IMR-90 (cell line): ENCODE results near the gene ZSWIM8. TPM values are rescaled to one million over a fixed set of nuclear protein-coding genes. Genes with fewer than 3 reads are reported as not detected.

ENCODE experiments used
- ATAC-seq: fragments of 200-7000 bp; cut with Tn5 transposase; 2 replicates; pipeline ENCODE4 v1.9.1; 2020; ENCODE audit warnings: low read depth, mild to moderate bottlenecking, moderate library complexity
- BruUV-seq: library from RNA; stranded (reverse); fragments of 400-500 nt; replicated peaks from 2 replicates; lab custom pipeline; 2021; lab: Mats Ljungman, UMichigan
- CTCF ChIA-PET: fragments of 300-600 bp; formaldehyde crosslinking; extraction: SDS; loops from one replicate; lab custom pipeline; 2021; ENCODE audit warnings: antibody characterized with exemption; lab: Yijun Ruan, JAX
- POLR2A ChIA-PET: fragments of 300-600 bp; sonication (Branson Sonifier 250); formaldehyde crosslinking; loops from one replicate; lab custom pipeline; 2022; ENCODE audit warnings: antibody characterized with exemption; ENCODE audit not compliant: unreplicated experiment; lab: Charles Lee
- DNase-seq: peaks from one replicate; pipeline ENCODE4 v3.0.0; 2013
- H2AFZ ChIP-seq: replicated peaks from 2 replicates; pipeline ENCODE3; 2013; ENCODE audit warnings: low read length, mild to moderate bottlenecking; ENCODE audit not compliant: poor library complexity
- H2AK5ac ChIP-seq: 2 replicates; pipeline ENCODE4 v1.6.1; 2013; ENCODE audit warnings: low read depth, low read length, inconsistent platforms
- H2AK9ac ChIP-seq: replicated peaks from 2 replicates; pipeline ENCODE3; 2013; ENCODE audit warnings: mild to moderate bottlenecking, low read depth, low read length, moderate library complexity; ENCODE audit not compliant: poor library complexity
- H2BK120ac ChIP-seq: 2 replicates; pipeline ENCODE4 v1.6.1; 2013; ENCODE audit warnings: low read depth, low read length, inconsistent platforms
- H2BK15ac ChIP-seq: 3 replicates; pipeline ENCODE4 v1.6.1; 2013; ENCODE audit warnings: low read depth, low read length, inconsistent platforms
- H2BK20ac ChIP-seq: 2 replicates; pipeline ENCODE4 v1.6.1; 2013; ENCODE audit warnings: low read depth, mild to moderate bottlenecking, inconsistent platforms, low read length, moderate library complexity
- H2BK5ac ChIP-seq: 2 replicates; pipeline ENCODE4 v1.6.1; 2013; ENCODE audit warnings: mild to moderate bottlenecking, low read depth, low read length, inconsistent platforms; ENCODE audit not compliant: poor library complexity, severe bottlenecking
- H3K14ac ChIP-seq: replicated peaks from 2 replicates; pipeline ENCODE4 v1.6.1; 2013; ENCODE audit warnings: low read depth, low read length, inconsistent platforms
- H3K18ac ChIP-seq: 2 replicates; pipeline ENCODE4 v1.6.1; 2013; ENCODE audit warnings: low read depth, low read length, control low read depth
- H3K23ac ChIP-seq: 2 replicates; pipeline ENCODE4 v1.6.1; 2013; ENCODE audit warnings: low read depth, low read length, inconsistent platforms
- H3K27ac ChIP-seq: 2 replicates; pipeline ENCODE4 v1.5.1; 2013; ENCODE audit warnings: mild to moderate bottlenecking, control low read depth, low read length; ENCODE audit not compliant: insufficient read depth
- H3K27me3 ChIP-seq: 2 replicates; pipeline ENCODE4 v1.6.1; 2013; ENCODE audit warnings: low read length; ENCODE audit not compliant: control insufficient read depth, insufficient read depth
- H3K36me3 ChIP-seq: 2 replicates; pipeline ENCODE4 v1.6.1; 2013; ENCODE audit warnings: low read length, mixed read lengths; ENCODE audit not compliant: control insufficient read depth, insufficient read depth
- H3K4ac ChIP-seq: 2 replicates; pipeline ENCODE4 v1.6.1; 2013; ENCODE audit warnings: low read depth, low read length, inconsistent platforms
- H3K4me1 ChIP-seq: 2 replicates; pipeline ENCODE4 v1.6.1; 2013; ENCODE audit warnings: low read length, mixed read lengths; ENCODE audit not compliant: control insufficient read depth, insufficient read depth
- H3K4me2 ChIP-seq: 2 replicates; pipeline ENCODE4 v1.6.1; 2013; ENCODE audit warnings: low read depth, mild to moderate bottlenecking, control low read depth, low read length, moderate library complexity
- H3K4me3 ChIP-seq: 2 replicates; pipeline ENCODE4 v1.5.1; 2013; ENCODE audit warnings: low read depth, mild to moderate bottlenecking, control low read depth, low read length, moderate library complexity; ENCODE audit not compliant: insufficient read depth
- H3K56ac ChIP-seq: 2 replicates; pipeline ENCODE4 v1.6.1; 2013; ENCODE audit warnings: low read length, inconsistent platforms; ENCODE audit not compliant: insufficient read depth; ENCODE audit errors: extremely low read depth
- H3K79me1 ChIP-seq, 2 experiments: 2 replicates each; pipeline ENCODE4 v1.6.1; 2013; ENCODE audit warnings: low read length in 2 of 2, inconsistent platforms in 1 of 2, low read depth in 1 of 2
- H3K9ac ChIP-seq: 2 replicates; pipeline ENCODE4 v1.6.1; 2013; ENCODE audit warnings: low read depth, low read length, control low read depth
- H3K9me1 ChIP-seq: 2 replicates; pipeline ENCODE4 v1.6.1; 2013; ENCODE audit warnings: low read length, inconsistent platforms; ENCODE audit not compliant: insufficient read depth
- H3K9me3 ChIP-seq: 2 replicates; pipeline ENCODE4 v1.6.1; 2013; ENCODE audit warnings: low read length; ENCODE audit not compliant: control insufficient read depth, insufficient read depth
- H4K20me1 ChIP-seq: 2 replicates; pipeline ENCODE4 v1.6.1; 2013; ENCODE audit warnings: low read length, inconsistent platforms; ENCODE audit not compliant: insufficient read depth
- H4K5ac ChIP-seq: 2 replicates; pipeline ENCODE4 v1.6.1; 2013; ENCODE audit warnings: mild to moderate bottlenecking, low read depth, low read length, control low read depth
- H4K8ac ChIP-seq, 2 experiments: 2 replicates each; pipeline ENCODE4 v1.6.1; 2013; ENCODE audit warnings: low read depth in 2 of 2, low read length in 2 of 2, control low read depth in 1 of 2, inconsistent platforms in 1 of 2
- H4K91ac ChIP-seq: 2 replicates; pipeline ENCODE4 v1.6.1; 2013; ENCODE audit warnings: low read depth, low read length, inconsistent platforms; ENCODE audit not compliant: insufficient read depth
- CTCF ChIP-seq: conservative IDR thresholded peaks from 2 replicates; pipeline ENCODE4 v1.5.1; 2012; ENCODE audit warnings: mild to moderate bottlenecking, low read depth, low read length, improper control_type of control experiment
- MAFK ChIP-seq: IDR thresholded peaks from 2 replicates; pipeline ENCODE4 v1.6.1; 2012; ENCODE audit warnings: low read depth, low read length, improper control_type of control experiment
- WGBS, 2 experiments: methylation state at CpG; one replicate each; pipeline versions ENCODE4 v1.1.5 to v1.1.7; 2013; ENCODE audit warnings: missing lambda C conversion rate in 2 of 2; ENCODE audit not compliant: insufficient read length in 1 of 2; ENCODE audit errors: extremely low coverage in 2 of 2; 5-methylcytosine and 5-hydroxymethylcytosine counted together
- dilution Hi-C: fragments of 300-500 bp; cut with HindIII; formaldehyde crosslinking; loops from one replicate; pipeline ENCODE4 v1.14.3; 2018; ENCODE audit warnings: low sequenced_read_pairs; ENCODE audit not compliant: unreplicated experiment
- in situ Hi-C: fragments of 300-500 bp; cut with MboI; formaldehyde crosslinking; loops from 3 replicates; pipeline ENCODE4 v1.14.3; 2019; ENCODE audit warnings: low sequenced_read_pairs, inconsistent platforms, mixed read lengths
- intact Hi-C: fragments of 100-400 bp; cut with micrococcal nuclease; formaldehyde crosslinking; loops from 2 replicates; pipeline ENCODE4 v1.10.0; 2022
- polyA plus RNA-seq, 3 experiments: library from polyadenylated mRNA; depleted of rRNA; stranded (reverse); fragments of >200 nt; gene quantifications; 2 replicates each; pipeline ENCODE4 v1.2.3, GENCODE V29; 2012; ENCODE audit warnings: low replicate concordance in 1 of 3
- total RNA-seq: library from RNA; depleted of rRNA; stranded (reverse); fragments of >200 nt; gene quantifications from 2 replicates; pipeline ENCODE4 v1.2.3, GENCODE V29; 2012

ZSWIM8 gene
- total and polyA plus RNA-seq, 2 of the 4 experiments (the other 2 are of a cell fraction): 16.8 to 103 TPM

- H4K20me1 ChIP-seq: peaks cover 19% of the 10 kb centered on the region; the same call in 1 of the 2 replicates
- no peak overlapping the region for H3K23ac ChIP-seq
- H3K4me3 ChIP-seq: no peak overlapping the region
- no peak overlapping the region for H2BK120ac ChIP-seq
- BruUV-seq: no TSS peak
- no peak overlapping the region for H3K4me2 ChIP-seq
- no peaks in the 10 kb centered on the region for H3K27me3 ChIP-seq
- no peak overlapping the region for H2BK5ac ChIP-seq
- no peaks in the 10 kb centered on the region for H3K9me3 ChIP-seq
- intact Hi-C loops (no loop called here), in situ Hi-C loops (no loop called here), dilution Hi-C loops (no loop called here)
- H3K14ac ChIP-seq: no peak overlapping the region
- no peak overlapping the region for H2AFZ ChIP-seq
- H3K36me3 ChIP-seq: peaks cover 44% of the 10 kb centered on the region
- H2AK5ac ChIP-seq: no peak overlapping the region
- H3K9ac ChIP-seq: no peak overlapping the region
- TF ChIP-seq MAFK (no peak), CTCF (no peak)
- H3K27ac ChIP-seq: no peak overlapping the region
- ATAC-seq (no peak), DNase-seq (no peak)
- H4K8ac ChIP-seq: no peak overlapping the region
- no peak overlapping the region for H2AK9ac ChIP-seq
- WGBS, 2 experiments: 78% methylated on average over 4 of the region's 8 CpGs; no CpG with 5 or more reads in 1 of the 2 experiments
- H3K4me1 ChIP-seq: peaks cover 4% of the 10 kb centered on the region; the same call in 1 of the 2 replicates
- H2BK15ac ChIP-seq: no peak overlapping the region
- no peak overlapping the region for H4K5ac ChIP-seq
- POLR2A ChIA-PET: no interaction called here
- H3K9me1 ChIP-seq: no peaks in the 10 kb centered on the region
- H3K56ac ChIP-seq: no peak overlapping the region
- no peak overlapping the region for H3K4ac ChIP-seq
- CTCF ChIA-PET: interaction anchor here (0.6 to 1.4 kb wide), 4 partner anchors 27 to 516 kb away, joined by 3 to 4 read pairs (median 4); no protein-coding TSS in a partner anchor
- H3K18ac ChIP-seq: no peak overlapping the region
- H2BK20ac ChIP-seq: no peak overlapping the region
- no peak overlapping the region for H4K91ac ChIP-seq
- H3K79me1 ChIP-seq: peaks cover 0 to 10% of the 10 kb centered on the region in 2 experiments; a peak in 2 of 4 replicates
Observed at GRCh38 chr10:73850211-73850610, 64.8 kb downstream of the ZSWIM8 start.
